Activated CD4-positive, alpha-beta T cell treated with anti-CD3 and anti-CD28 coated beads, Interleukin-2, amount 10 ng/mL, durations not matched to agents 7 days and 5 days (primary cell): Measurements from ENCODE around the gene PPT2. TPM values are rescaled to one million over a fixed set of nuclear protein-coding genes. Genes with fewer than 3 reads are reported as not detected.

Experiments
- CTCF ChIA-PET: fragments of 350-600 bp; sonication (Branson Sonifier 250); formaldehyde crosslinking; loops from one replicate; lab custom pipeline; 2021; ENCODE audit warnings: antibody characterized with exemption; lab: Charles Lee
- POLR2A ChIA-PET: fragments of 350-600 bp; sonication (Branson Sonifier 250); formaldehyde crosslinking; loops from one replicate; lab custom pipeline; 2021; ENCODE audit warnings: antibody characterized with exemption; lab: Charles Lee
- DNase-seq: peaks from one replicate; pipeline ENCODE4 v3.0.0-alpha.2; 2020
- H3K27ac Mint-ChIP-seq: one replicate; pipeline ENCODE4 v1.8.0; 2021; ENCODE audit warnings: mild to moderate bottlenecking, moderate library complexity, mixed read lengths
- H3K27me3 Mint-ChIP-seq: one replicate; pipeline ENCODE4 v1.8.0; 2021; ENCODE audit warnings: mixed read lengths
- H3K36me3 Mint-ChIP-seq: one replicate; pipeline ENCODE4 v1.8.0; 2021; ENCODE audit warnings: low read depth, mixed read lengths
- H3K4me1 Mint-ChIP-seq: one replicate; pipeline ENCODE4 v1.8.0; 2021; ENCODE audit warnings: mixed read lengths
- H3K4me3 Mint-ChIP-seq: one replicate; pipeline ENCODE4 v1.8.0; 2021; ENCODE audit warnings: mild to moderate bottlenecking, moderate library complexity, mixed read lengths
- H3K9me3 Mint-ChIP-seq: one replicate; pipeline ENCODE4 v1.8.0; 2021; ENCODE audit warnings: mixed read lengths
- total RNA-seq, 2 experiments: library from RNA; stranded (reverse); gene quantifications; one replicate each; pipeline ENCODE4 v1.2.3, GENCODE V29; 2021

The PPT2 gene
- 1 to 10 TPM; 8.3 to 9.2 TPM for total RNA-seq

- peak within 1 kb of the TSS; percentile 97 for H3K4me3 Mint-ChIP-seq
- H3K27me3 Mint-ChIP-seq = peaks cover 28% of the 10 kb centered on the region
- POLR2A ChIA-PET = no interaction called here
- peak; percentile 72 for DNase-seq
- H3K9me3 Mint-ChIP-seq = no peaks in the 10 kb centered on the region
- CTCF ChIA-PET = interaction anchor here (1.2 kb wide), 2 partner anchors 11 to 35 kb away, joined by 4 to 5 read pairs; partner anchors contain the start of gene EGFL8
- H3K36me3 Mint-ChIP-seq = peaks cover 1% of the 10 kb centered on the region
- H3K27ac Mint-ChIP-seq = peak within 1 kb of the TSS; percentile 90
- peaks cover 40% of the 10 kb centered on the region for H3K4me1 Mint-ChIP-seq
Observed at GRCh38 chr6:32153564-32154513, at the start of gene PPT2. Gene PPT2 (plus strand): TSS chr6:32154141. CDS start chr6:32154595, 454 bp downstream.

DNA sequence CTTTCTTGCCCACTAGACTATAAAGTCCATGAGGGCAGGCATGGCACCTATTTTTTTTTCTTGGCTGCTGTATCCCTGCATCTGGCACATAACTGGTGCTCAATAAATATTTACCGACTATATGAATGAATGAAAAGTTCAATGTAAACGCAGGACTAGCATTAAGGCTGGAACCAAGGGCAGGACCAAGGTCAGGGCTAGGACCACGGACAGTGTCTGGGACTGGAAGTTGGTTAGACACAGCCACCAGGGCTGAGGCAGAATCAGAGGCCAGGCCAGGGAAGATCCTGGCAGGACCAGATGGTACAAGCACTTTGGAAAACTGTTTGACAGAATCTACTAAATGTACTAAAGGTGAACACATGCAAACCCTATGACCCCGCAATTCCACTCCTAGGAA lies 48.5 kb upstream of the PPT2 start:
- CTCF ChIA-PET = no interaction called here
- no peak for DNase-seq
- POLR2A ChIA-PET = no interaction called here

GRCh38 chr6:32107406-32107805 lies 46.5 kb upstream of the PPT2 start:
- Mint-ChIP-seq H3K27me3 (peaks cover 33% of the 10 kb centered on the region), H3K36me3 (no peaks in the 10 kb centered on the region), H3K4me3 (no peak overlapping the region), H3K4me1 (peaks cover 7% of the 10 kb centered on the region), H3K9me3 (peaks cover 2% of the 10 kb centered on the region), H3K27ac (no peak overlapping the region)
- ChIA-PET CTCF (interaction anchor here (1.0 kb wide), 1 partner anchor 11 kb away, joined by 3 read pairs; no protein-coding TSS in a partner anchor), POLR2A (no interaction called here)
- no peak for DNase-seq

More for the DNA sequence above, 48.5 kb upstream of the PPT2 start:
- no peak overlapping the region for H3K27ac Mint-ChIP-seq
- H3K27me3 Mint-ChIP-seq = peaks cover 33% of the 10 kb centered on the region
- H3K4me3 Mint-ChIP-seq = no peak overlapping the region
- peaks cover 7% of the 10 kb centered on the region for H3K4me1 Mint-ChIP-seq
- H3K9me3 Mint-ChIP-seq = peaks cover 2% of the 10 kb centered on the region
- H3K36me3 Mint-ChIP-seq = no peaks in the 10 kb centered on the region

DNA sequence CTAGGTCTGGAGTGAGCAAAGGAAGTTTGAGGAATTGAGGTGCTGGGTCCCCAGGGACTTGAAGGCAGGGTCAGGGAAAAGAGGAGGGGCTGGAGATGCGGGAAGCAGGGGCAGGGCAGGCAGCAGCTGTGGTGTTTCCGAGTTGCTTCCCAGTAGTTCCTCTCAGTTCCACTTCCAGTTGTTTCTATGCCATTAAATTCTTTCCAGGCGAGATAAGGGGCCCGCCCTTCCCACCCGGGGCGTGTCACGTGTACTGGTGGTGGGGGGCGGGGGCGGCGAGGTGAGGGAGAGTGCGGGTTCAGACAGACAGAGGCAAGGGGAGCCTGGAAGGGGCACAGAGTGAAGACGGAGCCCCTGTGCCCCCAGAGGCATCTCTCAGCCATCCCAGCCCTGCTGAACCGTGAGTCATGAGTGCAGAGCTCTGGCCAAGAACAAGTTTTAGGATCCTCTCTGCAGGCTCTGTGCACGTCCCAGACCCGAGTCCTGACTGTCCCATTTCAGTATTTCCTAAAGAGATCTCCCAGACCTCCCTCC lies 45.8 kb upstream of the PPT2 start:
- DNase-seq = no peak
- peaks cover 2% of the 10 kb centered on the region for H3K9me3 Mint-ChIP-seq
- CTCF ChIA-PET = interaction anchor here (1.0 kb wide), 1 partner anchor 10 kb away, joined by 3 read pairs; no protein-coding TSS in a partner anchor
- POLR2A ChIA-PET = no interaction called here
- peaks cover 33% of the 10 kb centered on the region for H3K27me3 Mint-ChIP-seq
- H3K27ac Mint-ChIP-seq = no peak overlapping the region
- no peak overlapping the region for H3K4me3 Mint-ChIP-seq
- H3K4me1 Mint-ChIP-seq = peaks cover 7% of the 10 kb centered on the region
- H3K36me3 Mint-ChIP-seq = peaks cover 2% of the 10 kb centered on the region

DNA sequence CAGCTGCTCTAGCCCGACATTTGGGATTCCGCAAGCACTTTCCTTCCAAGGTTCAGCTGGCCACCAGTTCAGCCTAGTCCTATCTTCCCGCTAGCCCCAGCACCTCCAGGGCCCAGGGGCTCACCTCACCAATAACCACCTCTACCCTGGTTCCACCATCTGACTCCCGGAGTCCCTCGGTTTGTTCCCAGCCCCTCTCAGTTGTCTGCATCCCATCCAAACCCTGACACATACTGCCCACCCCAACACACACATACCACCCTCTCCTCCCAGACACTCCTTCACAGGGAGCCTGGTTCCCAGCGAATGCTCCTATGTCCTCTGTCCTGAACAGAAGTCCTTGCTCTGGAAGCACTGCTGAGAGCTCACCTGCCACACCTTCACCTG lies 45.2 kb upstream of the PPT2 start:
- CTCF ChIA-PET = no interaction called here
- no peak overlapping the region for H3K27ac Mint-ChIP-seq
- POLR2A ChIA-PET = no interaction called here
- H3K9me3 Mint-ChIP-seq = no peaks in the 10 kb centered on the region
- H3K4me1 Mint-ChIP-seq = peaks cover 7% of the 10 kb centered on the region
- no peak for DNase-seq
- H3K36me3 Mint-ChIP-seq = peaks cover 2% of the 10 kb centered on the region
- H3K4me3 Mint-ChIP-seq = no peak overlapping the region
- H3K27me3 Mint-ChIP-seq = peaks cover 31% of the 10 kb centered on the region

DNA sequence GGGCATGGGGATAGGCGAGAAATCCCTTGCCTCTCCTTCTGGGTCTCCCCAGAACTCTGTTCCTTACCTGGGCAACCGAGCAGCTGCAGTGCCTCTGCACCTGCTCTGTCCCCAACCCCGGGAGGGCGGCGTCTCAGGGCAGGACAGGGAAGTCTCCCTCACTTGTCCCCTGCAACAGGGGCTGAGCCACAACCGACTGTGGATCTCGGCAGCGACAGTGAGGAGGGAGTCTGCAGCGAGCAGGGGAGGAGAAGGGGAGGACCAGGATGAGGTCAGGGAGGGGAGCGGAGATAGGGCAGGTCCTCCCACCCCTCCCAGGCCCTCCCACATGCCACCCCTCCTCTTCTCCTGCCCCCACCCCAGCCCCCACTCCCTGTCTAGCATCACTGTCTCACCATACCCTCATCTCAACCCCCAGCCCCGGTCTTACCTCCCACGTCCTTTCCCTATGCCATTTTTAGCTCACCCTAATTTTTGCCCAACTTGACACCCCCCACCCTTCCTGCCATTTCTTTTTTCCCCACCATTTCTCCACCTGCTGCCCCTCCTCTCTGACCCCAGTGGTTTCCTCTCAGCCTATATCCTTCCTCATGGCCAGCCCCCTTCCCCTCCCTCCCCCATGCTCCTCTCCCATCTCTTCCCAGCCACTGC lies 44.7 kb upstream of the PPT2 start, which contains the start of gene TNXB:
TSS of gene TNXB (minus strand) at position 225 of the 651 bp plus-strand sequence. CDS start 11,140 bp downstream, outside the sequence.
- Mint-ChIP-seq H3K9me3 (no peaks in the 10 kb centered on the region), H3K36me3 (peaks cover 2% of the 10 kb centered on the region), H3K4me3 (no peak within 1 kb of the TSS)

GRCh38 chr6:32109765-32110160 lies 44.2 kb upstream of the PPT2 start:
- H3K9me3 Mint-ChIP-seq = no peaks in the 10 kb centered on the region
- no peak for DNase-seq
- peaks cover 2% of the 10 kb centered on the region for H3K36me3 Mint-ChIP-seq
- no peak overlapping the region for H3K4me3 Mint-ChIP-seq
- no peak overlapping the region for H3K27ac Mint-ChIP-seq
- CTCF ChIA-PET = no interaction called here
- POLR2A ChIA-PET = no interaction called here
- H3K27me3 Mint-ChIP-seq = peaks cover 26% of the 10 kb centered on the region
- peaks cover 7% of the 10 kb centered on the region for H3K4me1 Mint-ChIP-seq

More for the DNA sequence above, 44.7 kb upstream of the PPT2 start, which contains the start of gene TNXB:
- H3K27me3 Mint-ChIP-seq = peaks cover 28% of the 10 kb centered on the region
- no peak within 1 kb of the TSS for H3K27ac Mint-ChIP-seq
- POLR2A ChIA-PET = no interaction called here
- H3K4me1 Mint-ChIP-seq = peaks cover 7% of the 10 kb centered on the region
- CTCF ChIA-PET = no interaction called here
- no peak for DNase-seq

DNA sequence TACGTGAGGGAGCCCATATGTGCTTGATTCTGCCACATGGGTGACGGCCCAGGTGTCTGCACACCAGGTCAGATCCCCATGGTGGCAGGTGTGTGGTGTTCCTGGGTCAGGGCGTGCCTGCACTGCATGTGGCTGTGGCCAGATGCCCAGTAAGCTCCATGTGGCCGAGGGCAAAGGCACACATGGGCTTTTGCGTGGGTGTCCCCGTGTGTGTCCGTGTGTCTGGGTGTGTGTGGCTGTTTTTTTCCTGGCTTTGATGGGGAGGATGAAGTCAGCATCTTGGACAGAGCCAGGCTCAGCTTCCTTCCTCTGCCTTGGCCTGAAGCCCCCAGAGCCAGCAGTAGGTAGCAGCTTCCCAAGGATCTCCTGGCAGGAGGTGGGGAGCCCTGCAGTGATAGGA lies 43.3 kb upstream of the PPT2 start:
- Mint-ChIP-seq H3K27me3 (peaks cover 22% of the 10 kb centered on the region), H3K9me3 (no peaks in the 10 kb centered on the region), H3K4me3 (no peak overlapping the region), H3K27ac (no peak overlapping the region), H3K36me3 (peaks cover 4% of the 10 kb centered on the region), H3K4me1 (peaks cover 7% of the 10 kb centered on the region)
- POLR2A ChIA-PET = no interaction called here
- CTCF ChIA-PET = interaction anchor here (1.4 to 1.7 kb wide), 2 partner anchors 11 to 13 kb away, joined by 3 to 6 read pairs; no protein-coding TSS in a partner anchor
- DNase-seq = no peak

GRCh38 chr6:32111424-32112066 lies 42.4 kb upstream of the PPT2 start:
- H3K27ac Mint-ChIP-seq = no peak overlapping the region
- POLR2A ChIA-PET = no interaction called here
- DNase-seq = no peak

DNA sequence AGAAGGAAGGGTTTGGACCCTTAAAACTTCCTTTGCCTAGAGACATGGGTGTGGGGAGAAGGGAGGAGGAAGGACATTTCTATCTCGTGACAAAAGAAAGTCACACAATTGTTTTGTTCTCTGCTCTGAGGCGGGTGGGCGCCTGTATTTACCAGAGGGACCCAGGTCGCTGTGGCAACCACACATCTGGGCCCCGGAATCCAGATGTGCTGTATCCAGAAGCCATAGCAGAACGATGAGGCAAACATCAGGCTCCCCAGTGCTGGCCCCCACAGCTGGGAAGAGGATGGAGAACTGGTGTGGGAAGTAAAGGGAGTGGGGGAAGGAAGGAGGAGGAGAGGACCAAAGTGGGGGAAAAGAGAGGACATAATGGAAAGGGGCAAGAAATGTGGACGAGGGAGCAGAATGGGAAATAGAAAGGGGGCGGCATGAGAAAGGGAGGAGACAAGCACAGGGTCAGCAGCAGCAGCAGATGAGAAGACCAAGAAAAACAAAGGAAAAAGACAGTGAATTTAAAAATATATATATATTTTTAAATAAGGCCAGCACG lies 41.4 kb upstream of the PPT2 start:
- H3K4me1 Mint-ChIP-seq = peaks cover 7% of the 10 kb centered on the region
- ChIA-PET POLR2A (no interaction called here), CTCF (no interaction called here)
- no peak for DNase-seq
- no peaks in the 10 kb centered on the region for H3K9me3 Mint-ChIP-seq
- no peak overlapping the region for H3K27ac Mint-ChIP-seq
- H3K4me3 Mint-ChIP-seq = no peak overlapping the region
- peaks cover 10% of the 10 kb centered on the region for H3K36me3 Mint-ChIP-seq
- H3K27me3 Mint-ChIP-seq = peaks cover 20% of the 10 kb centered on the region

More at GRCh38 chr6:32111424-32112066, 42.4 kb upstream of the PPT2 start:
- Mint-ChIP-seq H3K27me3 (peaks cover 22% of the 10 kb centered on the region), H3K9me3 (no peaks in the 10 kb centered on the region), H3K4me3 (no peak overlapping the region), H3K36me3 (peaks cover 5% of the 10 kb centered on the region), H3K4me1 (peaks cover 7% of the 10 kb centered on the region)
- CTCF ChIA-PET = interaction anchor here (1.4 to 1.7 kb wide), 2 partner anchors 10 to 13 kb away, joined by 3 to 6 read pairs; no protein-coding TSS in a partner anchor

DNA sequence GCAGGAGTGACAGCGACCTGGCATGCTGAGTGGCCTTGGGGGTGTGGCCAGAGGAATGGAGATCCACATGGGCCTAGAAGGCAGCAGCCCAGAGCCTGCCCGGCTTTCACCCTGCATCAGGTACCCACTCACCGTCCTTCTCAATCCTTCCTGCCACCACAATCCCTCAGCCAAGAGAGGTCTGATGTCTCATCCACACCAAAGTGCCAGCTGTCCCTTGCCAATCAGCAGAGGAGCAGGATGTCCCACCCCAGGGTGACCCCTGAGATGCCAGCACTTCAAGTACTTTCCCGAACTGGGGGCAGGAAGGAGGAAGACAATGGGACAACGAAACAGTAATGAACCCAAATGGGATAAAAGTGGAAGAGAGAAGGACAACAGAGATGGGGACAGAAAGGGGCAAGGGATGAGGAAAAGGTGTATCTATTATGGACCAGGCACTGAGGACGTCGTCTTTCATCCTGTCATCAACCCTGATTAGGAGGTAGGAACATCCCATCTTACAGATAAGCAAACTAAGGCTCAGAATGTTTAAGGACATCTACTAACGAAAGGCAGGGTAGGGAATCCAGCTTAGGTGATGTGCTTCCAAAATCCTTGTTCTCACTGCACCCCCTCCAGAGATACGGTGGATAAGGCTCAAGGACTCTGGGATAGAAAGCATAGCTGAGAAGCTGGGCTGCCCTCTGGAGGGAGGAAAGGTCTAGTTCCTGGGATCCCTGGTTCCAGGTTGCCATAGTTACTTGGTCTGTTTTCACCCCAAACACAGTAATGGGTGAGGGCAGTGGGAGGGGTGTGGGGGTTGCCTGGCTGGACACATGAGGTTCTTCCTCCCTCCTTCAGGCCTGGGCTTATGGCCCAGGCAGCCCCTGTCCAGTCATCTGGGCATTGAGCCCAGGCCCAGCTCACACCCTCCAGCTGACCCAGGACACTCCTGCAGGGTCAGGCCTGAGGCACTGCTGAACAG lies 40.3 kb upstream of the PPT2 start:
- ChIA-PET POLR2A (no interaction called here), CTCF (interaction anchor here (0.7 kb wide), 1 partner anchor 12 kb away, joined by 4 read pairs; no protein-coding TSS in a partner anchor)
- Mint-ChIP-seq H3K27ac (no peak overlapping the region), H3K27me3 (peaks cover 10% of the 10 kb centered on the region), H3K36me3 (peaks cover 15% of the 10 kb centered on the region), H3K4me3 (no peak overlapping the region), H3K9me3 (no peaks in the 10 kb centered on the region), H3K4me1 (peaks cover 7% of the 10 kb centered on the region)
- DNase-seq = no peak
